Smooth muscle cell (in vitro differentiated cells): ENCODE measurements around the gene TACR1. TPM values are rescaled to one million over a fixed set of nuclear protein-coding genes. Genes with fewer than 3 reads are reported as not detected.

Experiments used
- DNase-seq: peaks from one replicate; lab custom pipeline; 2025; ENCODE audit not compliant: unreplicated experiment; lab: John Stamatoyannopoulos, UW
- H2AFZ ChIP-seq: fragments of 200-600 bp; sonication (generic); 2 replicates; pipeline ENCODE4 v1.6.0; 2016; ENCODE audit warnings: antibody characterized with exemption, low read depth, mild to moderate bottlenecking
- H3F3A ChIP-seq: fragments of 200-600 bp; sonication (generic); 2 replicates; pipeline ENCODE4 v1.6.0; 2017; ENCODE audit warnings: antibody characterized with exemption, low read depth
- H3K27ac ChIP-seq: fragments of 200-600 bp; sonication (generic); 2 replicates; pipeline ENCODE4 v1.5.1; 2016; ENCODE audit warnings: low read depth, mild to moderate bottlenecking
- H3K27me3 ChIP-seq: fragments of 200-600 bp; sonication (generic); 2 replicates; pipeline ENCODE4 v1.6.1; 2016; ENCODE audit warnings: low read depth, mild to moderate bottlenecking
- H3K36me3 ChIP-seq: fragments of 200-600 bp; sonication (generic); 2 replicates; pipeline ENCODE4 v1.5.1; 2016; ENCODE audit warnings: low read depth
- H3K4me1 ChIP-seq: fragments of 200-600 bp; sonication (generic); 2 replicates; pipeline ENCODE4 v1.5.1; 2016; ENCODE audit warnings: low read depth
- H3K4me2 ChIP-seq: fragments of 200-600 bp; sonication (generic); 2 replicates; pipeline ENCODE4 v1.6.0; 2016; ENCODE audit warnings: mild to moderate bottlenecking
- H3K4me3 ChIP-seq: fragments of 200-600 bp; sonication (generic); 2 replicates; pipeline ENCODE4 v1.5.1; 2016; ENCODE audit warnings: mild to moderate bottlenecking
- H3K79me2 ChIP-seq: fragments of 200-600 bp; sonication (generic); 2 replicates; pipeline ENCODE4 v1.6.0; 2016; ENCODE audit warnings: low read depth, mild to moderate bottlenecking
- H3K9ac ChIP-seq: fragments of 200-600 bp; sonication (generic); 2 replicates; pipeline ENCODE4 v1.6.0; 2016; ENCODE audit warnings: low read depth
- H3K9me3 ChIP-seq: fragments of 200-600 bp; sonication (generic); replicated peaks from 2 replicates; pipeline ENCODE4 v1.5.1; 2016; ENCODE audit warnings: low read depth
- H4K20me1 ChIP-seq: fragments of 200-600 bp; sonication (generic); 2 replicates; pipeline ENCODE4 v1.6.0; 2016; ENCODE audit warnings: low read depth
- CTCF ChIP-seq: fragments of 200-600 bp; sonication (generic); IDR thresholded peaks from 2 replicates; pipeline ENCODE4 v1.5.1; 2017; ENCODE audit warnings: borderline replicate concordance, mild to moderate bottlenecking, antibody characterized with exemption; ENCODE audit not compliant: insufficient read depth, poor library complexity, severe bottlenecking
- WGBS: methylation state at CpG from one replicate; pipeline ENCODE4 v1.1.7; 2016; ENCODE audit warnings: low lambda C conversion rate; 5-methylcytosine and 5-hydroxymethylcytosine counted together
- polyA plus RNA-seq: library from polyadenylated mRNA; unstranded; fragments of >200 nt; fragmentation: Nextera tagmentation; extraction: Ambion mirVana; gene quantifications from 2 replicates; pipeline ENCODE4 v1.2.1, GENCODE V29; 2016
- total RNA-seq: library from RNA; depleted of rRNA; stranded (reverse); fragments of >200 nt; gene quantifications from 2 replicates; pipeline ENCODE4 v1.2.3, GENCODE V29; 2014

Gene TACR1
- total and polyA plus RNA-seq, 2 experiments from 2014 or later, result 0.93 to 4.5 TPM

- DNase-seq, result no peak
- H3K36me3 ChIP-seq, result no peaks in the 10 kb centered on the region
- no peaks in the 10 kb centered on the region for H3K79me2 ChIP-seq
- H3K9ac ChIP-seq, result no peak overlapping the region
- no peak overlapping the region for H3K4me3 ChIP-seq
- H4K20me1 ChIP-seq, result no peaks in the 10 kb centered on the region
- H3F3A ChIP-seq, result no peaks in the 10 kb centered on the region
- H3K27me3 ChIP-seq, result no peaks in the 10 kb centered on the region
- no peak for TF ChIP-seq CTCF
- no peak overlapping the region for H3K27ac ChIP-seq
- over 99% methylated on average over 3 of the region's 3 CpGs for WGBS
- no peaks in the 10 kb centered on the region for H3K9me3 ChIP-seq
- H3K4me1 ChIP-seq, result peaks cover 10% of the 10 kb centered on the region
- H2AFZ ChIP-seq, result no peak overlapping the region
- no peak overlapping the region for H3K4me2 ChIP-seq
These were observed 27.3 kb upstream of the TACR1 start for GRCh38 chr2:75226617-75227016.

- H3K36me3 ChIP-seq, result no peaks in the 10 kb centered on the region
- no peaks in the 10 kb centered on the region for H3K27me3 ChIP-seq
- WGBS, result 76% methylated on average over 3 of the region's 3 CpGs
- H4K20me1 ChIP-seq, result no peaks in the 10 kb centered on the region
- no peaks in the 10 kb centered on the region for H3K9me3 ChIP-seq
- H3K9ac ChIP-seq, result no peak overlapping the region
- H3K27ac ChIP-seq, result no peak overlapping the region
- H3K79me2 ChIP-seq, result no peaks in the 10 kb centered on the region
- no peak overlapping the region for H2AFZ ChIP-seq
- no peak overlapping the region for H3K4me3 ChIP-seq
- TF ChIP-seq CTCF, result no peak
- DNase-seq, result no peak
- peaks cover 10% of the 10 kb centered on the region for H3K4me1 ChIP-seq
- H3K4me2 ChIP-seq, result no peak overlapping the region
- H3F3A ChIP-seq, result no peaks in the 10 kb centered on the region
These were observed 26.8 kb upstream of the TACR1 start for GRCh38 chr2:75226099-75226498.

GRCh38 chr2:75224636-75225094 lies 25.3 kb upstream of the TACR1 start:
- TF ChIP-seq CTCF, result no peak
- no peak overlapping the region for H3K4me2 ChIP-seq
- no peak overlapping the region for H3K27ac ChIP-seq
- 92% methylated on average over 4 of the region's 4 CpGs for WGBS
- no peaks in the 10 kb centered on the region for H3F3A ChIP-seq
- no peak overlapping the region for H2AFZ ChIP-seq
- no peaks in the 10 kb centered on the region for H3K9me3 ChIP-seq
- H3K27me3 ChIP-seq, result no peaks in the 10 kb centered on the region
- H3K79me2 ChIP-seq, result no peaks in the 10 kb centered on the region
- H3K4me3 ChIP-seq, result no peak overlapping the region
- H3K9ac ChIP-seq, result no peak overlapping the region
- DNase-seq, result no peak
- peaks cover 10% of the 10 kb centered on the region for H3K4me1 ChIP-seq
- H3K36me3 ChIP-seq, result no peaks in the 10 kb centered on the region
- no peaks in the 10 kb centered on the region for H4K20me1 ChIP-seq

GRCh38 chr2:75222527-75222926 lies 23.2 kb upstream of the TACR1 start:
- no peak for DNase-seq
- Histone ChIP-seq H3K9ac (no peak overlapping the region), H3K9me3 (no peaks in the 10 kb centered on the region), H3K36me3 (no peaks in the 10 kb centered on the region), H3K4me2 (no peak overlapping the region), H2AFZ (peak overlapping the region; percentile 56), H3K4me1 (peaks cover 10% of the 10 kb centered on the region), H3F3A (no peaks in the 10 kb centered on the region), H3K79me2 (no peaks in the 10 kb centered on the region), H4K20me1 (no peaks in the 10 kb centered on the region), H3K27me3 (no peaks in the 10 kb centered on the region), H3K27ac (peak overlapping the region; percentile 38), H3K4me3 (no peak overlapping the region)
- 60% methylated on average over 4 of the region's 4 CpGs for WGBS
- no peak for TF ChIP-seq CTCF
